ENCODE data around the gene NID2.

- TF ChIP-seq CTCF (IDR thresholded peaks at IDR 0.05) (no peak), EZH2 (IDR thresholded peaks at IDR 0.05; ENCODE audit: borderline replicate concordance, insufficient read depth, low read depth, low read length, poor library complexity, severe bottlenecking) (no peak)
Observed at GRCh38 chr14:52078095-52078531, 9.3 kb upstream of the NID2 start.

All from B cell (primary cell).